NCI-H1694 (cell line): ENCODE measurements around the gene CHMP1A.
"Not testable (repeated sequence)": the region's sequence is repeated elsewhere in the genome, so short reads cannot be mapped to it uniquely, and the experiment has no call there.

Experiments
- DNase-seq: peaks from one replicate; lab custom pipeline; 2025; lab: John Stamatoyannopoulos, UW

Gene CHMP1A

DNA sequence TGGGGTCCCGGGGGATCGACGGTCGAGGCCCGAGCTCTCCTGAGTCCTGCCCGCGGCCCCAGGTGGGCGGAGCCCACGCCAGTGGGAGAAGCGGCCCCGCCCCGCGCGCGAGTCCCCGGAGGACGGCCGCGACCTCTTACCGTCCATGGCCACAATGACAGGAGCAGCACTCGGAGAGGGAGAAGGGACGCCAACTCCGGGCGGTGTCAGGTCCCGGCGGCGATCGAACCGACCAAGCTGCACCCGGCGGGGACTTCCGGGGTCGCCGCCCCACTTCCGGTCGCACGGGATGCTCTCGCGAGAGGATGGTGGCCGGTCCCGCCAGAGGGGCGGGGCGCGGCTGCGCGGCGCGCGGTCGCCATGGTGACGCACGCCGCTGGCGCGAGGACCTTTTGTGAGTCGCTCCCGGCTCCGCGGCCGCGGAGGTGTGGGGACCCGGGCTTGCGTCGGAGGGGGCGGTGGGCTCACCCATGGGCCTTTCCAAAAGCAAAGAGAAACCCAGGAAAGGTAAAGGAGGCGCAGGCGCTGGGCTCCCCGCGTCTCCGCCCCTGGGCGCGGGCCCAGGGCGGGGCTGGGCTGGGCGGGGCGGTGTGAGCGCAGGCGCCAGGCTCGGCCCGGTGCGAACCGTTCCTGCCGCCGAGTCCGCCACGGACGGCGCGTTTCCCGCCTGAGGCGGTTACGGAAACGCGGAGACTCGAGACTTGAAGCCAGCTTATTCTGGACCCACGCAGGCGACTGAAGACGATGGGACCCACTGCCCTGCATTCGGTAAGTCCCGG is at the start of gene CHMP1A, which contains the start of gene SPATA33:
CHMP1A (minus strand) TSS at position 267 of the 779 bp plus-strand sequence; CDS start at position 147, 120 bp downstream.
SPATA33 (plus strand) TSS at position 395 of the 779 bp plus-strand sequence; CDS start at position 471, 76 bp downstream.
- DNase-seq: peak; percentile 27

DNA sequence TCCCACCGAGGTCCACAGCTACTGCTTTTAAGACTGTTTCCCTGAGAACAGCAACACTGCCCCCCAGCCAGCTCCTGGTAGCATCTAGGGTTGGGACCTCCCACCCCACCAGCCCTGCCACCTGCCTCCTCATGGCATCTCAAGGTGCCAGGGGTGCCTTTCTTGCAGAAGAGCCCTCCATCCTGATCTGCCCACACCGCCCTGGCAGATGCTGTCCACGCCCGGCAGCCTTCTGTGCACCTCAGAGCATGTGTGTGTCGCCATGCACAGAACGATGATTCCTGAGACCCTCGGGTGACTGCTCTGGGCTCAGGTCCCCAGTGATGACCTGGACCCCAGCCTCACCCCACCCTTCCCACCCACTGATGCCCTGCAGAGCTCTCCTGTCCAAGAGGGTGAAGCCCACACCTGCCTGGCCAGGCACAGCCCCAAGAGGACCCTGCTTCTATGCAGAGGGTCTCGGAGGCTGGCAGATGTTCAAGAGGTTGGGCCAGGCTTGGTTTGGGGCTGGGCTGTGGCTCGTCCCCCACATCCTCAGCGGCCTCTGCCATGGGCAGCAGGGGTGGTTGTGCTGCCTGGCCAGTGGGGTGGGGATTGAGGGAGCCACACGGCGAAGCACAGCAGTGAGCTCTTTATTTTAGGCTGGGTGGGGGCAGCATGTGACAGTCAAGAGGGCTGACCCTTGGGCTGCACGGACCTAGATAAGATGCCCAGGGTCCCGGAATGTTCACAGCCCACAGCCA is 49.2 kb upstream of the CHMP1A start:
- DNase-seq: no peak

DNA sequence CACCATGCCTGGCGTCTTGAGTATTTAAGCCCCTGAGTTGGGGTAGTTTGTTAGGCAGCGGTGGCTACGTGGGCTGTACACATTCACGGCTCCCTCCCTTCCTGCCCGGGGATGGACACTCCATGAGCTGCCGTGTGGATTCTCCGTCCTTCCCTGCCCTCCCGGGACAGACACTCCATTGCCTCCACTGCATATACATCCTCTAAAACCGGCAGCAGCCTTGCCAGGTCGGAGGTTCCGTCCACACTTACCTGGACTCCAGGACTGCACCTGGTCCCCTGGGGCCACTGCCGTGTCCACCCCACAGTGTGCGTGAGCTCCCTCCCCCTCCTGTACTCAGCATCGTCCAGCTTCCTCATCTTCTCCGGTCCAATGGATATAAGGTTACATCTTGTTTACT is 47.5 kb upstream of the CHMP1A start:
- no peak for DNase-seq

DNA sequence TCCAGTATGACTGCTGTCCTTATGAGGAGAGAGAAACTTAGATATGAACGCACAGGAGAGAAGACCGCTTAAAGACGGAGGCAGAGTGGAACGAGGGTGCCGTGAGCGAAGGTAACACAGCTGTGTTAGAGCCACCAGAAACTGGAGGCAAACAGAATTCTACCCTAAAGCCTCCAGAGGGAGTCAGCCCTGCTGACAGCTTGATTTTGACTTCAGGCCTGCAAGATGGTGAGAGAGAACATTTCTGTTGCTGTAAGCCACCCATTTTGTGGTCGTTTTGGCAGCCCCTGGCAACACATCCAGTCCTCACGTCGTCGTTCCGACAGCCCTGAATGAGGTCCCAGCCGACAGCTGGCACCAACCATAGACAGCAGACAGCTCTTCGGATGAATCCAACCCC is 46.8 kb upstream of the CHMP1A start:
- DNase-seq: no peak

DNA sequence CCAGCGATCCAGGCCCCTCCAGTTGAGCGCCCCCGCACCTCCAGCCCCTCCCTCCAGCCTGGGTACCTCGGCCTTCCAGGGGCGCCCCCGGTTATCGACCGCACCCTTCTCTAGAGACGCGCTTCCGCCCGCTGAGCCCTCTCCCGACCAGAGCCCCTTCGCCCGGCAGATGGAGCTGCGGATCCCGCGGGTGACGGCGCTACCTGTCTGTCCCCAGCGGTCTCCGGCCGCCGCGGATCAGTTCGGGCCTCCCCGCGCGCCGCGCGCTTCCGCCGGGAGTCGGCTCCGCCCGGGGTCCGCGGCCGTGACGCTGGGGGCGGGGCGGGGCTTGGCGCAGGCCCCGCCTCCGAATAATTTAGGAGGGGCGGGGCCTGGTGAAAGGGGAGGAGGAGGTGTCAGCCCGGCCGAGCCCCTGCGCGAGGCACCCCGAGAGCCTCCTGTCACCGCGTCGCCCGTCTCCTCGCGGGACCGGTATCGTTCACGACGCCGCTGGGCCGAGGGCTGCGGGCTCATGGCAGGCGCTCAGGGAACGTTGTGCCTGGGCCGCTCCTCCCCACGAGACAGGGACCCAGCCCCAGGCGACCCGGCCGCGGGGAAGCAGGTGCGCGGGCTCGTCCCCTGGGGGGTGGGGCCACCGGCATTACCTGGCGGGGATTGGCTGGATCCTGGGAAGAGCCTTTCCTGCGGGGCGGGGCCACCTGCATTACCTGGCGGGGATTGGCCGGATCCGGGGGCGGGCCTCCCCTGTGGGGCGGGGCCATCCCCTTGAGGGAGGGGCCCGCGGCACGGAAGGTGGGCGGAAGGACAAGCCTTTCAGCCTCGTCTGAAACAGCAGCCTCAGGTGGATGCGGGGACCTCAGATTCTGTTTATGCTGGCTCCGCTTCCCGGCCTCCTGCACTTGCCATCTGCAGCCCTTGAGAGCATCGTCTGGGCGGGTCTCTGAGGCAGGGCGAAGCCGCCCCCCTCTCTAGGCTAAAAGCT is 44.2 kb upstream of the CHMP1A start, which contains the start of gene SPATA2L:
SPATA2L (minus strand) TSS at position 281 of the 982 bp plus-strand sequence. CDS start 473 bp downstream, outside the sequence.
- DNase-seq: peak; percentile 74

DNA sequence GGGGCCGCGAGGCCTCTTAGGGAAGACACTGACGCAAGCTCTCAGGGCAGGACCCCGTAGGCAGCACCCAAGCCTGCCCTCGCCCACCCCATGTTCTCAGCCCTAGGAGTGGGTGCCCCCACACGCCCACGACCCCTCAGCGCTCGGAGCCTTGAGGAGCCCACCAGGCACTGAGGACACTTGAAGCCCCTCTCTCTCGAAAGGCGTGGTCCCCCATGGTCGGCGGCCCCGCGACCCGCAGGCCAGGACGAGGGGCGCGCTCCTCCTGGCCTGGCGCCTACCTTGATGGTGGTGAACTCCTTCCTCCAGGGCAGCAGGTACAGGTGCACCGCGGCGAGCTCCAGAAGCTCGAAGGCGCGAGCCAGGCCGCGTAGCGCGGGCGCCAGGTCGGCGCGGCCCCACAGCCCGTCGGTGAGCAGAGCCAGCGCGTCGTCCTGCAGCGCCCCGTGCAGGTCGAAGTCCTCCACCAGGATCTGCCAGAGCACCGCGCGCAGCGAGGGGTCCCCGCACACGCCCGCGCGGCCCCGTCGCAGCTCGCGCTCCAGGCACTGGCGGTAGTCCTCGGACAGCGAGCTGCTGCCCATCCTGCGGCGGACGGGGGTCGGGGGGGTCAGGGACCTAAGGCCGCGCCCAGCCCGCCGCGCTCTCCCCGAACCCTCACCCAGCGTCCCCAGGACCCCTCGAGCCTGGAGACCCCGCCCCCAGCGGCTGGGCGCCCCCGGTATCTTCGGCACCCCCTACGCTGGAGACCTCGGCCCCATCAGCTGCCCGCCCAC is 43.3 kb upstream of the CHMP1A start:
- DNase-seq: no peak

DNA sequence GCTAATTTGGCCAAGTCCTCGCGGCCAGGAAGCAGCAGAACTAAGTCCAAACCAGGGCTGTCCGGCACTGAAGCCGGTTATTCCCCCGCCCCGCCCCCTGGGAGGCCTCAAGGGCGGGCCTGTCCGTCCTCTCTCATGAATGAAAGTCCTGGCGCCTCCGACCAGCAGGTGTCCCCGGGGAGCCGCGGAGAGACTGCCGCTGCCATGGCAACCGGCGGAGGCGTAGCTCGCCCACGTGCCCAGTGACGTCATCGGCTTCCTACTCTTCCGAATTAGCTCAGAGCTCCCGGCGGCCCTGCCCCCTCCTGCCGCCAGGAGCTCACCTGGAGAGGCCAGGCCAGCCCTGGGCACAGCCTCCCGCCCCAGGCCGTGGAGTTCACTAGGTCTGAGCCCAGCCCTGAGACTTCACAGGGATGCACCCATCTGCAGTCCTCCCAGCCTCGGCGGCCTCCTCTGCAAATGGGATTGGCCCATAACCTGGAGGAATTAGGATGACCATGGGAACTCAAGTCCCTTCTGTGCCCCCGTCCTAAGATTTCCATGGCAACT is 42.7 kb upstream of the CHMP1A start:
- DNase-seq: peak; percentile 80

DNA sequence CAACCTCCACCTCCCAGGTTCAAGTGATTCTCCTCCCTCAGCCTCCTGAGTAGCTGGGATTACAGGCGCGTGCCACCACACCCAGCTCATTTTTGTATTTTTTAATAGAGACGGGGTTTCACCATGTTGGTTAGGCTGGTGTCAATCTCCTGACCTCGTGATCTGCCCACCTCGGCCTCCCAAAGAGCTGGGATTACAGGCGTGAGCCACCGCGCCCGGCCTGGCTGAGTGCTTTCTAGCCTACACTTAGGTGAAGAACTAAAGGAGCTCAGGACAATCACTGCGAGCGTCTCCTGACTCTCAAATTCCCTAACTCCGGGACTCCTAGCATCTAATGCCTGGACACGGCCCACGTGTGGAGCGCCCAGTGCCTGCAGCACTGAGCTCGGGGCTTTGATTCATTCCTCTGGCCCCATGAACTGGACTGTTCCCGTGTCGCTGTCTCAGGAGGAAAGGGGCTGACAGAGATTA is 42.2 kb upstream of the CHMP1A start:
- DNase-seq: not testable (repeated sequence)

DNA sequence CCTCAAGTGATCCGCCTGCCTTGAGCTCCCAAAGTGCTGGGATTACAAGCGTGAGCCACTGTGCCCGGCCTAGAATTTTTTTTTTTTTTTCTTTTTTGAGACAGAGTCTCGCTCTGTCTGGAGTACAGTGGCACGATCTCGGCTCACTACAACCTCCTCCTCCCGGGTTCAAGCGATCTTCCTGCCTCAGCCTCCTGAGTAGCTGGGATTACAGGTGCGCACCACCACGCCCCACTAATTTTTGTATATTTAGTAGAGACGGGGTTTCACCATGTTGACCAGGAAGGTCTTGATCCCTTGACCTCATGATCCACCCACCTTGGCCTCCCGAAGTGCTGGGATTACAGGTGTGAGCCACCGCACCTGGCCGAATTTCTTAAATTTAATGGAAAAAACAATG is 41.2 kb upstream of the CHMP1A start:
- DNase-seq: not testable (repeated sequence)

DNA sequence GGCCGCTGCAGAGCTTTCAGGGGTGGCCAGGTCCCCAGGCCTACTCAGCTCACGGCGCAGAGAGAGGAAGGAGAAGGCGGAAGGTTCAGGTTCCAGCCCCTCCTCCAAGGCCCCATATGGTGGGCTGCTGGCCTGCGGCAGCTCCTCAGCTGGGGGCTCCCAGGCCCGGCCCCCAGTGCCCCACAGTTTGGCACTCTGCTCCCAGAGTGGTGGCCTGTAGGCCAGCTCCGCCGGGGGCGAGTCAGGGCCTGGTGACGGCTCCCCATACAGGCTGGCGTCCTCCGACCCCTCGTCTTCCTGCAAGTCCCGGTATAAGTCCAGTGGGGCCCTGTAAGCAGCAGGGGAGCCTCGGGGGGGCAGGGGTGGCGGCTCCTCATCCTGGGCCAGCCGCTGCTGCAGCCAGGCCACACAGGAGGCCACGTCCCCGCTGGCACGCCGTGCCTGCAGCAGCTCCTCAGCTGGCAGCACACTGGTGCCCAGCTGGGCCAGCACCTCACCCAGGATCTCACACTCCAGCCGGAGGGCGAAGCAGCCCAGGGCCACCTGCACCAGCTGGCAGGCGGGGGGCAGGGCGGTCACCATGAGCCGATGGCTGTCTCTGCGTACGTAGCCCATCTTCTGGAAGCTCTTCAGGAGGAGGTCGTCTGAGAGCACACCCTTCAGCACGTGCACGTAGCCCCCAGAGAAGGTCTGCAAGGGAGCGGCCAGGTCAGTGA is 40.3 kb upstream of the CHMP1A start:
- DNase-seq: no peak

DNA sequence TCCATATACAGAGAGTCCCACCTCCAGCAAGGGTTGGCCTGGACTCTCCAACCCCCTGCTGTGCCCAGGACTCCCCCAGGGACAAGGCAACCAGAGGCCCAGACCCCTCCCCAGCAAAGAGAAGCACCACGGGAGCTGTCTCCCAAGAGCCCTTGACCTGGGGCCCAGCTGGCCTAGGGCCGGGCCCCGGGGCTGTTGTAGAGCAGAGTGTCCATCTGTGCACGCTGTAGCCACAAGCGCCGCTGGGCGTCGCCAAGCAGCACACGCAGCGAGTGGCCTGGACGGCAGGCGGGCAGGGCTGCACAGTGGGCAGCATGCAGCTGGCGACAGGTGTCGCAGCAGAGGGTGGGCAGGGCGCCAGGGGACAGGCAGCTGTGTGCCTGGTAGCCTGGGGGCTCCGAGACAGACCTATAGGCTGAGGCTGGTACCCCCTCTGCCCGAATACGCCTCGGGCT is 39.7 kb upstream of the CHMP1A start:
- no peak for DNase-seq

DNA sequence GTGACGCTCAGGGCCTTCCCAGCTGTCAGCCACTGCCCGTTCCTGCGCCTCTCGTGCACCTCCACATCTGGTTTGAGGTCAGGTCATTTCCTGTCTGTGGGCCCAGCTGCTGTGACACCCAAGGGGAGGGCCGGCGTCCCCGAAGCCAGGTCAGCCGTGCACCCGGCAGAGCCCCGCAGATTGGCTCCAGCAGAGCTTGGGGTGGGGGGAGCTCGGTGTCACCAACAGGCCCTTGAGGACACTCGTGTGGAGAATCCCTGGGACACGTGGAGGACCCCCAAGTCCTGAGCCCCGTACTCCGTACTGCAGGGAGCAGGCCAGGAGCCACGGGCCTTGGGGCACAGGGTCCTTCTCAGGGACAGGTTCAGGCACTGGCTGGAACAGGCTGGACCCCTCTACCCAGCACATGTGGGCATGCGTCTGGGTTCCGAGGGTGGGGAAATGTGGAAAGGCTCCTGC is 39.2 kb upstream of the CHMP1A start:
- no peak for DNase-seq

DNA sequence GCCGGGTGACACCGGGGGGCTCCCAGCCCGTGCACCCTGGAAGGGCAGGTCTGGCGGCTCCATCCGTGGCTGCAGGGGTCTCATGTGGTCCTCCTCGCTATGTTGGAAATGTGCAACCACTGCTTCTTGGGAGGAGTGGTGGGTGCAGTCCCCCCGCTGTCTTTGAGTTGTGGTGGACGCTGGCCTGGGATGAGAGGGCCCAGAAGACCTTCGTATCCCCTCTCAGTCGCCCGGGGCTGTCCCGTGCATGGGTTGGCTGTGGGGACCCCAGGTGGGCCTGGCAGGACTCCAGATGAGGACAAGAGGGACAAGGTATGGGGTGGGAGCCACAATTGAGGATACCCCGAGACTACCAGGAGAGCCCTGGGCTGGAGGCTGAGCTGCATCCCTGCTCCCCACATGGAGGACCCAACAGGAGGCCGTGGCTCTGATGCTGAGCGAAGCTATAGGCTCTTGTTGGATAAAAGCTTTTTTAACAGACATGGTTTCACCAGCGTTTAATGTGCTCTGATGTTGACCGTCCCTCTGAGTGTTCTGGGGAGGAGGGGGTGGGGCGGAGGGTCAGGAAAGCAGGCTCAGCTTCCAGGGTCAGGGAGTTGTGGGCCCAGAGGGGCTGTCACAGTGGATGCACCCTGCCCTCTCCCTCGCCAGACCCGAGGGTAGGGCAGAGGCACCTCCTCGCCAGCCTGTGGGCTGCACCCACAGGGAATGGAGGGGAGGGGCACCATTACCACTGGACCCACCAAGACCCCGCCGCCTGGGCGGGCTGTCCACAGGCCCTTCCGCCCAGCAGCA is 38.6 kb upstream of the CHMP1A start:
- no peak for DNase-seq

DNA sequence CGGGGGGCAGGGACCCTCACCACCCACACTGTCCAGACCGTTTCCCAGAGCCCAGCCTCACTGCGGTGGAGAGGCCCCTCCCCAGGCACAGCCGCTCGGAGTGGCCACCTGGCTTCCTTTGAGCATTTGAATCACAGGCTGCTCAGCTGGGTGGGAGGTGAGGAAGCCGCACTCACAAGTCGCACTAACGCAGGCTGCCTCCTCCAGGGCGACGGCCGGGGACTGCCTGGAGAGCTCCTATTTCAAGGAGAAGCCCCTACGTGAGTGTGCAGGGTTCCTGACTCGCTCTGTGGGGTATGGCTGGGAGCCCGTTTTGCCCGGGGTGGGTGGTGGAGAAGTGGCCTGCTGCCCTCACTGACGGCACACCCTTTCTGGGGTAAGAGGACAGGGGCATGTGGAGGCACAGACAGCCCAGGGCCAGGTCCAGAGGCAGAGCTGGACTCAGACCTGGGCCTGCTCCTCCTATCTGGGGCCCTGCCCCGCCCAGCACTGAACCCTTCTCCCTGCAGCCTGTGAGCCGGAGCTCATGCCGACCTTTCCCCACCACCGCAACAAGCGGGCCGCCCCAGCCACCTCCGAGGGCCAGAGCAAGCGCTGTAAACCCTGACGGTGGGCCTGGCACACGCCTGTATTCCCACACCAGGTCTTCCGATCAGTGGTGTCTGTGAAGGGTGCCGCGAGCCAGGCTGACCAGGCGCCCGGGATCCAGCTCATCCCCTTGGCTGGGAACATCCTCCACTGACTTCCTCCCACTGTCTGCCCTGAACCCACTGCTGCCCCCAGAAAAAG is 37.8 kb upstream of the CHMP1A start:
- no peak for DNase-seq

DNA sequence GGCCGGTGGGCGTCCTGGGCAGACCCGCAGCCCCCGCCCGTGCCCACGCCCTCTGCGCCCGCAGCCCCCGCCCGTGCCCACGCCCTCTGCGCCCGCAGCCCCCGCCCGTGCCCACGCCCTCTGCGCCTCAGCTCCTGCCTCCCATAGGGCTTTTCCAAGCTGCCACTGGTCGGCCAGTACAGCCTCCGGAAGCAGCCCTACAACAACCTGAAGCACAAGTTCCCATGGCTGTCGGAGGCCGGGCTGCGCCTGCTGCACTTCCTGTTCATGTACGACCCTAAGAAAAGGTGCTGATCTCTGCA is 37.2 kb upstream of the CHMP1A start:
- not testable (repeated sequence) for DNase-seq

DNA sequence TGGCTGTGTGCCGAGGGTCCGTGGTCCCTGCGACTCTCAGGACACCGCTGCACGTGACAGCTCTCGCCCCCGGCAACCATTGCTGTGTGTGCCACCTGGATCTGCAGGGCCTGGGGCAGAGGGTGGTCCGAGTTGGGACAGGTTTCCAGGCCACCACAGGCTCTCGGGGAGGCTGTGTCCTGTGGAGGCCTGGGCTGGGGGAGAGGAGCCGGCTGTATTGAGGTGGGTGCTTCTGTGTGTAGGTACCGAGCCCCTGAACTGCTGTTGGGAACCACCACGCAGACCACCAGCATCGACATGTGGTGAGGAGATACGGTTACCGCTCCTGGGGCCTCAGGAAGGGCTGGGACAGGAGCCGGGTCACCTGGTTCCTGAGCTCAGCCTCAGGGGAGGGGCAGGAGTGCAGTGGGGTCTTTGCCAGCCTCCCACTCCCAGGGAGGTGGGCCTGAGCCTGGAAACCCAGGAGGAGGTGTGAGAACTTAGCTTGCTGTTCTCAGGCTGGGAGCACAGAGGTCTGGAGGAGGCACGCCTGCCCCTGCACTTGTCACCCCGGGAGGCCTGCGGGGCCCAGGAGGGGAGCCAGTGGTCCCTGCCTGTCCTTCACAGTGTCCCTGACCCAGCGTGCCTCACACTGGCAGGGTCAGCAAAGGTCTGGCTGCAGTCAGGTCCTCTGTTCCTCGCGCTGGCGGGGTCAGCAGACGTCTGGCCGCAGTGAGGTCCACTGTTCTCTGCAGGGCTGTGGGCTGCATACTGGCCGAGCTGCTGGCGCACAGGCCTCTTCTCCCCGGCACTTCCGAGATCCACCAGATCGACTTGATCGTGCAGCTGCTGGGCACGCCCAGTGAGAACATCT is 36.6 kb upstream of the CHMP1A start:
- DNase-seq: no peak

DNA sequence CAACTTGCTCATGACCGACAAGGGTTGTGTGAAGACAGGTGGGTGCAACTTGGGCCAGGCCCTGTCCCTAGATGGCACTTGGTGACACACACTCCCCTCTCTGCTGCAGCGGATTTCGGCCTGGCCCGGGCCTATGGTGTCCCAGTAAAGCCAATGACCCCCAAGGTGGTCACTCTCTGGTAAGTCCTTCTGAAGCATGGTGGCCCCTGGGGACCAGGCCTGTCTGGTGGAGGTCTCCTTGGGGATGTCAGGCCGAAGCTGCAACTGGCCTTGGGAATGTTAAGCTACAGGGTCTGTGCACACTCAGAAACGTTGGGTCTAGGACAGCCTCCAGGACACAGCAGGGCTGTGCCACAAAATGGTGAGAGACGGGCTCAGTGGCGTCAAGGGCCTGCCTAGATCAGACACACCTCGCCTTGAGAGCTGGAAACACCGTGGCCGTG is 35.8 kb upstream of the CHMP1A start:
- DNase-seq: no peak
